Measurements from ENCODE around the gene GPN1.
"Not testable (repeated sequence)": the region's sequence is repeated elsewhere in the genome, so short reads cannot be mapped to it uniquely, and the experiment has no call there.

Gene GPN1

DNA sequence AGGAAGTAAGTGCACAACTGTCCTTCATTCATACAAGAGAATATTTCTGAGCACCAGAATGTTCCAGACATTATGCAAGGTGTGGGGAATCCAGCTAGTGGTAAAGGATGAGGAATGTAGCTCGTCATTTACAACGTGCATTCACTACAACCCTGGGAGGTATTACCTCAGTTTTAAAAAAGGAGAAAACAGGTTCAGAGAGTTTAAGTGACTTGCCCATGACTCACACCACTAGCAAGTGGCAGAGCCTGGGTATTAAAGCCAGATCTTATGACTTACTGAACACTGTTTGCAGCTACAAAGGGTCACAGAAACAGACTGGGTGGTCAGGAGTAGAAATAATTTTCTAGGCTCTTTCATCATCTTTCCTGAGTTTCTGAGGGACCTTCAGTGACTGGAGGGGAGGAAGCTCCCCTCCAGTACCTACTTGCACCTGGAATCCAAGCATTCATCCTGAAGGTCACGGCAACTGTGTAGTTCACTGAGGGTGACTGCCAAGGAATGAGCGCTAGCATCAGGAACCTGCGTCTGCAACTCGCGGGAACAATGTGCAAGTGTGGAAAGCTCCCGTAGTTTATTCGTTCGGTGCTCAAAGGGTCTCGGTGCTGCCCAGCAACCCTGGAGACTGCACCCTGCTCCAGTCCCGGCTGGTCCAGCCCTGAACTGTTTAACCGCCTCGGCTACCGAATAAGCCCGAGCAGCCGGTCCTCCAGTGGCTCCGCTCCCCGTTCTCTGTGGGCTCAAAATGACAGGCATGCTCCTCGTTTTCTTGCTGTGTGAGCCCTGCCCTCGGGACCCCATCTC, 685 bp upstream of the GPN1 start:
- H3K9me2 ChIP-seq (replicated peaks; ENCODE audit: insufficient read depth, low read length), result no peaks in the 10 kb centered on the region
- peaks cover 6% of the 10 kb centered on the region for H3K36me3 ChIP-seq (ENCODE audit: low read length)
- H3K27ac ChIP-seq (ENCODE audit: low read depth, low read length), result no peak overlapping the region
- TF ChIP-seq, protein P1, sequence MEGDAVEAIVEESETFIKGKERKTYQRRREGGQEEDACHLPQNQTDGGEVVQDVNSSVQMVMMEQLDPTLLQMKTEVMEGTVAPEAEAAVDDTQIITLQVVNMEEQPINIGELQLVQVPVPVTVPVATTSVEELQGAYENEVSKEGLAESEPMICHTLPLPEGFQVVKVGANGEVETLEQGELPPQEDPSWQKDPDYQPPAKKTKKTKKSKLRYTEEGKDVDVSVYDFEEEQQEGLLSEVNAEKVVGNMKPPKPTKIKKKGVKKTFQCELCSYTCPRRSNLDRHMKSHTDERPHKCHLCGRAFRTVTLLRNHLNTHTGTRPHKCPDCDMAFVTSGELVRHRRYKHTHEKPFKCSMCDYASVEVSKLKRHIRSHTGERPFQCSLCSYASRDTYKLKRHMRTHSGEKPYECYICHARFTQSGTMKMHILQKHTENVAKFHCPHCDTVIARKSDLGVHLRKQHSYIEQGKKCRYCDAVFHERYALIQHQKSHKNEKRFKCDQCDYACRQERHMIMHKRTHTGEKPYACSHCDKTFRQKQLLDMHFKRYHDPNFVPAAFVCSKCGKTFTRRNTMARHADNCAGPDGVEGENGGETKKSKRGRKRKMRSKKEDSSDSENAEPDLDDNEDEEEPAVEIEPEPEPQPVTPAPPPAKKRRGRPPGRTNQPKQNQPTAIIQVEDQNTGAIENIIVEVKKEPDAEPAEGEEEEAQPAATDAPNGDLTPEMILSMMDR (IDR thresholded peaks at IDR 0.05; ENCODE audit: insufficient read depth, low read length, poor library complexity, severe bottlenecking), result no peak
- no peak for TF ChIP-seq EZH2phosphoT487 (conservative IDR thresholded peaks at IDR 0.05; ENCODE audit: low read length)
- no peaks in the 10 kb centered on the region for H4K20me1 ChIP-seq (ENCODE audit: low read depth, low read length)
- H3F3A ChIP-seq (ENCODE audit: insufficient read depth), result peaks cover 5% of the 10 kb centered on the region; the same call in 1 of the 2 replicates
- peak overlapping the region; percentile 92 for H3K4me2 ChIP-seq (ENCODE audit: low read depth, low read length, poor library complexity, severe bottlenecking)
- no peaks in the 10 kb centered on the region for H3K27me3 ChIP-seq (ENCODE audit: low read length)
- H3K4me3 ChIP-seq (ENCODE audit: insufficient read depth, low read length, poor library complexity, severe bottlenecking), result peak overlapping the region; percentile 95
- peak overlapping the region; percentile 84 for H3K9ac ChIP-seq (ENCODE audit: low read length)
- H3K9me3 ChIP-seq (ENCODE audit: insufficient read depth, low read length), result no peaks in the 10 kb centered on the region
- peak overlapping the region; percentile 97 for H2AFZ ChIP-seq (ENCODE audit: low read depth, low read length, severe bottlenecking)
- H3K79me2 ChIP-seq (ENCODE audit: insufficient read depth, low read length), result peaks cover 8% of the 10 kb centered on the region

DNA sequence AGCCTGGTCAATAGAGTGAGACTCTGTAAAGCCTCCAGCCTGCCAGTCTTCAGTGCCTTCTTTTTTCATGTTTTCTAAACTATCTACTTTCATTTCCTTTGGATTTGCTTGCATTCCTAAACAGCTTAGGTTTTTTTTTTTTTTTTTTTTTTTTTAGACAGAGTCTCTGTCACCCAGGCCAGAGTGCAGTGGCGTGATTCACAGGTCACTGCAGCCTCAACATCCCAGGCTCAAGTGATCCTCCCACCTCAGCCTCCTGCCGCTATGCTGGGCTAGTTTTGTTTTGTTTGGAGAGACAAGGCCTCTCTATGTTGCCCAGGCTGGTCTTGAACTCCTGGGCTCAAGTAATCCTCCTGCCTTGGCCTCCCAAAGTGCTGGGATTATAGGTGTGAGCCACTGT, 1.4 kb downstream of the GPN1 start:
- Histone ChIP-seq H3K4me2 (ENCODE audit: low read depth, low read length, poor library complexity, severe bottlenecking) (peak overlapping the region; percentile 92), H3K36me3 (ENCODE audit: low read length) (peaks cover 12% of the 10 kb centered on the region)
- H3K4me3 ChIP-seq (ENCODE audit: insufficient read depth, low read length, poor library complexity, severe bottlenecking); H4K20me1 ChIP-seq (ENCODE audit: low read depth, low read length); H3K9ac ChIP-seq (ENCODE audit: low read length); H3K27ac ChIP-seq (ENCODE audit: low read depth, low read length); H3F3A ChIP-seq (ENCODE audit: insufficient read depth); H3K9me3 ChIP-seq (ENCODE audit: insufficient read depth, low read length); H2AFZ ChIP-seq (ENCODE audit: low read depth, low read length, severe bottlenecking); H3K27me3 ChIP-seq (ENCODE audit: low read length); H3K79me2 ChIP-seq (ENCODE audit: insufficient read depth, low read length); H3K9me2 ChIP-seq (replicated peaks; ENCODE audit: insufficient read depth, low read length): not testable (repeated sequence)

DNA sequence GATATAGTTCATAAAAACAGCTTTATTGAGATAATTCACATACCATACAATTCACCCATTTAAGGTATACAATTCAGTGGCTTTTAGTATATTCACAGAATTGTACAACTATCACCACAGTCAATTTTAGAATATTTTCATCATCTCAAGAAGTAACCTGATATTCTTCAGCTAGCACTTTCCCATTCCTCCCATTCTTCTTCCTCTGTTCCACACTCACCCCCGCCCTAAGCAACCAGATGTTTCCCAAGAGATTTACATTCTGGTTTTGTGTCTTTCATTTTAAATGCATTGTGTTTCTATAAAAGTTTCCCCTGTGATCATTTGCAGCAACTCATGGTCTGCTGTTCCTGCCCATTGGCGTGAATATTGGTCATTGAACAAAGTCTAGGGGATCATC, 5.4 kb downstream of the GPN1 start:
- Histone ChIP-seq H3K36me3 (ENCODE audit: low read length) (peaks cover 27% of the 10 kb centered on the region), H3K9me3 (ENCODE audit: insufficient read depth, low read length) (no peaks in the 10 kb centered on the region), H4K20me1 (ENCODE audit: low read depth, low read length) (no peaks in the 10 kb centered on the region), H3K27me3 (ENCODE audit: low read length) (no peaks in the 10 kb centered on the region), H3K9ac (ENCODE audit: low read length) (no peak overlapping the region), H3F3A (ENCODE audit: insufficient read depth) (no peaks in the 10 kb centered on the region), H3K4me3 (ENCODE audit: insufficient read depth, low read length, poor library complexity, severe bottlenecking) (no peak overlapping the region), H3K27ac (ENCODE audit: low read depth, low read length) (no peak overlapping the region), H3K4me2 (ENCODE audit: low read depth, low read length, poor library complexity, severe bottlenecking) (no peak overlapping the region), H3K79me2 (ENCODE audit: insufficient read depth, low read length) (peaks cover 5% of the 10 kb centered on the region), H3K9me2 (replicated peaks; ENCODE audit: insufficient read depth, low read length) (no peaks in the 10 kb centered on the region), H2AFZ (ENCODE audit: low read depth, low read length, severe bottlenecking) (no peak overlapping the region)
- TF ChIP-seq, protein P1 (IDR thresholded peaks at IDR 0.05; ENCODE audit: insufficient read depth, low read length, poor library complexity, severe bottlenecking), result no peak
- TF ChIP-seq EZH2phosphoT487 (conservative IDR thresholded peaks at IDR 0.05; ENCODE audit: low read length), result no peak

DNA sequence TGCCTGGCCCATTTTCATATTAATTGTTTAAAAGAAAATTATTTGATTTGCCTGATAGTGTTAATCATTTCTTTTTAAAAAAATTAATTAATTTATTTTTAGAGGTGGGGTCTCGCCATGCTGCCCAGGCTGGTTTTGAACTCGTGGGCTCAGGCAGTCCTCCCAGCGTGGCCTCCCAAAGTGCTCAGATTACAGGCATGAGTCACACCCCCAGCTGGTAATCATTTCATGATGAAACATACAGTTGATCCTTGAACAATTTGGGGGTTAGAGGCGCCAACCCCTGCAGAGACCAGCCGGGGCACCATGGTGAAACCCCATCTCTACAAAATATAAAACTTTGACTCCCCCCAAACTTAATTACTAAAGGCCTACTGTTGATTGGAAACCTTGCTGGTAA, 7.9 kb downstream of the GPN1 start:
- no peaks in the 10 kb centered on the region for H3K27me3 ChIP-seq (ENCODE audit: low read length)
- H3K9ac ChIP-seq (ENCODE audit: low read length), result no peak overlapping the region
- H3K9me3 ChIP-seq (ENCODE audit: insufficient read depth, low read length), result no peaks in the 10 kb centered on the region
- no peak overlapping the region for H3K4me2 ChIP-seq (ENCODE audit: low read depth, low read length, poor library complexity, severe bottlenecking)
- H3F3A ChIP-seq (ENCODE audit: insufficient read depth), result no peaks in the 10 kb centered on the region; the same call in 1 of the 2 replicates
- TF ChIP-seq, protein P1 (IDR thresholded peaks at IDR 0.05; ENCODE audit: insufficient read depth, low read length, poor library complexity, severe bottlenecking), result no peak
- TF ChIP-seq EZH2phosphoT487 (conservative IDR thresholded peaks at IDR 0.05; ENCODE audit: low read length), result no peak
- H3K4me3 ChIP-seq (ENCODE audit: insufficient read depth, low read length, poor library complexity, severe bottlenecking), result no peak overlapping the region
- no peaks in the 10 kb centered on the region for H3K9me2 ChIP-seq (replicated peaks; ENCODE audit: insufficient read depth, low read length)
- no peak overlapping the region for H2AFZ ChIP-seq (ENCODE audit: low read depth, low read length, severe bottlenecking)
- no peaks in the 10 kb centered on the region for H3K79me2 ChIP-seq (ENCODE audit: insufficient read depth, low read length)
- no peak overlapping the region for H3K27ac ChIP-seq (ENCODE audit: low read depth, low read length)
- H4K20me1 ChIP-seq (ENCODE audit: low read depth, low read length), result no peaks in the 10 kb centered on the region
- peaks cover 39% of the 10 kb centered on the region for H3K36me3 ChIP-seq (ENCODE audit: low read length)
